Measurements from ENCODE around the gene LEMD2. TPM values are rescaled to one million over a fixed set of nuclear protein-coding genes. Genes with fewer than 3 reads are reported as not detected.

LEMD2 gene
- total and polyA plus RNA-seq, 7 donors: 21.3 to 63.3 (median 37.3) TPM

DNA sequence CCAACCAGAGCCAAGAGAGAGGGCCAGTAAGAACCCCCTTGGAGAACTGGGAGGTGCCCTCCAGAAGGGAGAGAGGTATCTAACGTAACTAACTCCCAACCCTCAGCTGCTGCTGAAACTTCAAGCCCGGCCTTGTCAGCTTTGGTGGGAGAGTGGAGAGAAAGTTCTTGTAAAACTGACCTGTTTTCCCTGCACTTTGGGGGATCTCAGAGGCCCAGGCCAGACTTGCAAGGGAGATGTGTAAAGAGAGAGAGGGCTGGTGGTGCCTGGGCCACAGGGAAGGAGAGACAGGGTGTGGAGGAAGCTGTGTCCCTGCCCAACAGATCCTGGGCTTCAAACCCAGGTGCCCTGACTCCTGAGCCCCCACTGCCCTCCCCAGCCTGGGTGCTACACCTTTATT, 24.9 kb downstream of the LEMD2 start:
- no peak for TF ChIP-seq CTCF (IDR thresholded peaks at IDR 0.05)

GRCh38 chr6:33763483-33763882, 25.4 kb downstream of the LEMD2 start:
- peaks cover 21% of the 10 kb centered on the region for H3K4me1 ChIP-seq
- no peaks in the 10 kb centered on the region for H3K27me3 ChIP-seq (ENCODE audit: insufficient read depth in 3 of 3, low read length in 2 of 3)
- H3K36me3 ChIP-seq (ENCODE audit: insufficient read depth in 1 of 2, low read depth in 1 of 2): no peaks in the 10 kb centered on the region
- no peak overlapping the region for H3K4me3 ChIP-seq
- intact Hi-C loops (cut with DNase I): loop anchor here (1.0 to 5.0 kb wide), 3 partner anchors 51 to 176 kb away; partner anchors contain the start of gene UQCC2 (in 1 of the 2)
- WGBS, 3 donors: 38 to 50% (median 40%) methylated on average over 6 of the region's 6 CpGs
- DNase-seq: no peak
- no peaks in the 10 kb centered on the region for H3K9me3 ChIP-seq
- no peak overlapping the region for H3K27ac ChIP-seq
- TF ChIP-seq CTCF (IDR thresholded peaks at IDR 0.05): no peak
- no peak for ATAC-seq

More for the DNA sequence above, 24.9 kb downstream of the LEMD2 start:
- H3K4me3 ChIP-seq: no peak overlapping the region
- H3K27me3 ChIP-seq (ENCODE audit: insufficient read depth in 3 of 3, low read length in 2 of 3): no peaks in the 10 kb centered on the region
- ATAC-seq (no peak), DNase-seq (no peak)
- intact Hi-C loops (cut with DNase I): loop anchor here in 1 of 2 donors (5.0 kb wide), 1 partner anchor 177 kb away; no protein-coding TSS in a partner anchor
- no peaks in the 10 kb centered on the region for H3K36me3 ChIP-seq (ENCODE audit: insufficient read depth in 1 of 2, low read depth in 1 of 2)
- no peaks in the 10 kb centered on the region for H3K9me3 ChIP-seq
- no peak overlapping the region for H3K27ac ChIP-seq
- 75 to 93% (median 82%) methylated on average over 2 of the region's 2 CpGs for WGBS, 3 donors
- H3K4me1 ChIP-seq: peaks cover 21% of the 10 kb centered on the region

GRCh38 chr6:33762713-33763112, 26.2 kb downstream of the LEMD2 start:
- intact Hi-C loops (cut with DNase I): loop anchor here (1.0 to 5.0 kb wide), 4 partner anchors 18 to 175 kb away; partner anchors contain the start of gene UQCC2 (in 1 of the 2)
- ATAC-seq (peak in 1 of 4 donors; percentile 17), DNase-seq (no peak)
- Histone ChIP-seq H3K4me1 (peaks cover 21% of the 10 kb centered on the region), H3K4me3 (no peak overlapping the region), H3K27me3 (ENCODE audit: insufficient read depth in 3 of 3, low read length in 2 of 3) (no peaks in the 10 kb centered on the region), H3K36me3 (ENCODE audit: insufficient read depth in 1 of 2, low read depth in 1 of 2) (no peaks in the 10 kb centered on the region), H3K9me3 (no peaks in the 10 kb centered on the region), H3K27ac (peak overlapping the region; percentile 75)
- no peak for TF ChIP-seq CTCF (IDR thresholded peaks at IDR 0.05)
- WGBS, 3 donors: 29 to 50% (median 35%) methylated on average over 4 of the region's 4 CpGs

GRCh38 chr6:33761922-33762629, 26.9 kb downstream of the LEMD2 start:
- WGBS, 3 donors: 13 to 28% (median 19%) methylated on average over 6 to 7 of the region's 7 CpGs
- intact Hi-C loops (cut with DNase I): loop anchor here (1.0 to 5.0 kb wide), 3 partner anchors 18 to 175 kb away; no protein-coding TSS in a partner anchor
- TF ChIP-seq CTCF (IDR thresholded peaks at IDR 0.05): peak; percentile 75

More at GRCh38 chr6:33761922-33762629, 26.9 kb downstream of the LEMD2 start:
- peak; percentile 95 to 97 (median 95) for ATAC-seq
- peaks cover 21% of the 10 kb centered on the region for H3K4me1 ChIP-seq
- no peaks in the 10 kb centered on the region for H3K9me3 ChIP-seq
- DNase-seq: peak; percentile 80 to 97
- no peaks in the 10 kb centered on the region for H3K27me3 ChIP-seq (ENCODE audit: insufficient read depth in 3 of 3, low read length in 2 of 3)
- H3K27ac ChIP-seq: peak overlapping the region; percentile 75
- no peaks in the 10 kb centered on the region for H3K36me3 ChIP-seq (ENCODE audit: insufficient read depth in 1 of 2, low read depth in 1 of 2)
- peak overlapping the region; percentile 41 for H3K4me3 ChIP-seq

Measured in psoas muscle (tissue), 8 donors.